ENCODE data around the gene COL26A1. TPM values are rescaled to one million over a fixed set of nuclear protein-coding genes. Genes with fewer than 3 reads are reported as not detected.

The COL26A1 gene
- total RNA-seq, 1 donor, result not detected

- H3K4me3 ChIP-seq (ENCODE audit: insufficient read depth, low read length), result no peak overlapping the region
- no peak overlapping the region for H3K4me2 ChIP-seq (ENCODE audit: insufficient read depth, low read length)
- no peaks in the 10 kb centered on the region for H4K20me1 ChIP-seq (ENCODE audit: insufficient read depth, low read length)
- H2AFZ ChIP-seq (ENCODE audit: low read length), result no peak overlapping the region
- no peaks in the 10 kb centered on the region for H3K9me3 ChIP-seq (ENCODE audit: low read depth, low read length)
- no peak for TF ChIP-seq CTCF (IDR thresholded peaks at IDR 0.05; ENCODE audit: extremely low read depth, low read depth, low read length)
- H3K36me3 ChIP-seq (ENCODE audit: insufficient read depth, low read length), result no peaks in the 10 kb centered on the region
- no peaks in the 10 kb centered on the region for H3K79me2 ChIP-seq (ENCODE audit: insufficient read depth, low read length)
- no peaks in the 10 kb centered on the region for H3K4me1 ChIP-seq (ENCODE audit: insufficient read depth, low read length)
- peaks cover 13% of the 10 kb centered on the region for H3K27me3 ChIP-seq (ENCODE audit: insufficient read depth, low read length)
- DNase-seq (ENCODE audit: insufficient read length, low spot score, missing footprints), result peak; percentile 48
- no peak overlapping the region for H3K27ac ChIP-seq (ENCODE audit: low read depth, low read length)
Measured at GRCh38 chr7:101554584-101555268, 192.1 kb downstream of the COL26A1 start.

- peak; percentile 58 for DNase-seq (ENCODE audit: insufficient read length, low spot score, missing footprints)
- Histone ChIP-seq H3K27ac (ENCODE audit: low read depth, low read length) (no peak overlapping the region), H3K9me3 (ENCODE audit: low read depth, low read length) (no peaks in the 10 kb centered on the region), H4K20me1 (ENCODE audit: insufficient read depth, low read length) (no peaks in the 10 kb centered on the region), H3K4me3 (ENCODE audit: insufficient read depth, low read length) (no peak overlapping the region), H3K36me3 (ENCODE audit: insufficient read depth, low read length) (no peaks in the 10 kb centered on the region), H3K27me3 (ENCODE audit: insufficient read depth, low read length) (peaks cover 15% of the 10 kb centered on the region), H2AFZ (ENCODE audit: low read length) (no peak overlapping the region), H3K4me2 (ENCODE audit: insufficient read depth, low read length) (no peak overlapping the region), H3K79me2 (ENCODE audit: insufficient read depth, low read length) (no peaks in the 10 kb centered on the region), H3K4me1 (ENCODE audit: insufficient read depth, low read length) (no peaks in the 10 kb centered on the region)
- TF ChIP-seq CTCF (IDR thresholded peaks at IDR 0.05; ENCODE audit: extremely low read depth, low read depth, low read length), result no peak
Measured at GRCh38 chr7:101555269-101555920, 192.7 kb downstream of the COL26A1 start.

- no peak for TF ChIP-seq CTCF (IDR thresholded peaks at IDR 0.05; ENCODE audit: extremely low read depth, low read depth, low read length)
- H3K27ac ChIP-seq (ENCODE audit: low read depth, low read length), result no peak overlapping the region
- H3K4me3 ChIP-seq (ENCODE audit: insufficient read depth, low read length), result no peak overlapping the region
- no peaks in the 10 kb centered on the region for H3K36me3 ChIP-seq (ENCODE audit: insufficient read depth, low read length)
- H3K27me3 ChIP-seq (ENCODE audit: insufficient read depth, low read length), result peaks cover 15% of the 10 kb centered on the region
- no peaks in the 10 kb centered on the region for H4K20me1 ChIP-seq (ENCODE audit: insufficient read depth, low read length)
- no peak for DNase-seq (ENCODE audit: insufficient read length, low spot score, missing footprints)
- H2AFZ ChIP-seq (ENCODE audit: low read length), result no peak overlapping the region
- no peaks in the 10 kb centered on the region for H3K79me2 ChIP-seq (ENCODE audit: insufficient read depth, low read length)
- no peaks in the 10 kb centered on the region for H3K4me1 ChIP-seq (ENCODE audit: insufficient read depth, low read length)
- H3K4me2 ChIP-seq (ENCODE audit: insufficient read depth, low read length), result no peak overlapping the region
- no peaks in the 10 kb centered on the region for H3K9me3 ChIP-seq (ENCODE audit: low read depth, low read length)
Measured at GRCh38 chr7:101555921-101556275, 193.2 kb downstream of the COL26A1 start.

GRCh38 chr7:101556453-101556968 lies 193.8 kb downstream of the COL26A1 start:
- H3K27me3 ChIP-seq (ENCODE audit: insufficient read depth, low read length), result peaks cover 15% of the 10 kb centered on the region
- DNase-seq (ENCODE audit: insufficient read length, low spot score, missing footprints), result no peak
- H3K4me2 ChIP-seq (ENCODE audit: insufficient read depth, low read length), result no peak overlapping the region
- H3K9me3 ChIP-seq (ENCODE audit: low read depth, low read length), result no peaks in the 10 kb centered on the region
- H2AFZ ChIP-seq (ENCODE audit: low read length), result no peak overlapping the region
- H3K27ac ChIP-seq (ENCODE audit: low read depth, low read length), result no peak overlapping the region
- H3K36me3 ChIP-seq (ENCODE audit: insufficient read depth, low read length), result no peaks in the 10 kb centered on the region
- H3K4me3 ChIP-seq (ENCODE audit: insufficient read depth, low read length), result no peak overlapping the region
- no peaks in the 10 kb centered on the region for H3K4me1 ChIP-seq (ENCODE audit: insufficient read depth, low read length)
- no peaks in the 10 kb centered on the region for H3K79me2 ChIP-seq (ENCODE audit: insufficient read depth, low read length)
- H4K20me1 ChIP-seq (ENCODE audit: insufficient read depth, low read length), result no peaks in the 10 kb centered on the region
- no peak for TF ChIP-seq CTCF (IDR thresholded peaks at IDR 0.05; ENCODE audit: extremely low read depth, low read depth, low read length)

Data from osteoblast (primary cell).